GM19025 (cell line): ENCODE results near the gene ARHGAP28.

Experiments used
- ATAC-seq: cut with Tn5 transposase; IDR thresholded peaks from one replicate; pipeline ENCODE4 v1.9.1; 2021; ENCODE audit warnings: mild to moderate bottlenecking, low read depth, moderate library complexity; ENCODE audit not compliant: unreplicated experiment

ARHGAP28 gene

GRCh38 chr18:6857300-6857699 is 127.8 kb downstream of the ARHGAP28 start:
- no peak for ATAC-seq

DNA sequence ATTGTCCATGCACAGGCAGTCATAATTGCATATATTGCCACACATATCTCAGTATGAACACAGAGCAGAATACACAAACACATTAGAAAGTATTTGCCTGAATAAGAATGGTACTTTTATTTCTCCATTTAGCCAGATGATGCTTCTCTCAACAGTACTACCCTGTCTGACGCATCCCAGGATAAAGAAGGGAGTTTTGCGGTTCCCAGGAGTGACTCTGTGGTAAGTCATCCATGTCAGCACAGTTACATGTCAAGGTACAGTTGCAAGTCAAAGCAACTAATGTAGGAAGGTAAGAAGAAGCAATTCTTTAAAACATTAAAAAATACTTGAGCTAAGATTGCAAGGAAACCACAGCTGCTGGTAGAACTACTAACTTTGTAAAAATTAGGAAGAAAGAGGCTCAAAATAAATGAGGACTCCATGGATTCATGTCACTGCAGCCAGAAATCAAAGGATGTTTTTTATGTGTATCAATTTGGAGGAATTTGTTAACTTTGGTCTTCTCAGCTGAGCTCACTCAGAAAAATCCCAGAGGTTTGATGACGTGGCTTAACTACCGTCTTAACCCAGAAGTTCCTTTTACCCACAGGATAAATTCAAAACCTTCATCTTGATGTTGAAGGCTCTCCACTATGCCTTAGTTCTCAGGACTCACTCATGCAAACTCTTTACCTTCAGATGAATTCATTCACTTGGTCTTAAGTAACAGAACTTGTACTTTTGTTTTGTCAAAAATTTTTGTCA is 130.3 kb downstream of the ARHGAP28 start:
- ATAC-seq: no peak

DNA sequence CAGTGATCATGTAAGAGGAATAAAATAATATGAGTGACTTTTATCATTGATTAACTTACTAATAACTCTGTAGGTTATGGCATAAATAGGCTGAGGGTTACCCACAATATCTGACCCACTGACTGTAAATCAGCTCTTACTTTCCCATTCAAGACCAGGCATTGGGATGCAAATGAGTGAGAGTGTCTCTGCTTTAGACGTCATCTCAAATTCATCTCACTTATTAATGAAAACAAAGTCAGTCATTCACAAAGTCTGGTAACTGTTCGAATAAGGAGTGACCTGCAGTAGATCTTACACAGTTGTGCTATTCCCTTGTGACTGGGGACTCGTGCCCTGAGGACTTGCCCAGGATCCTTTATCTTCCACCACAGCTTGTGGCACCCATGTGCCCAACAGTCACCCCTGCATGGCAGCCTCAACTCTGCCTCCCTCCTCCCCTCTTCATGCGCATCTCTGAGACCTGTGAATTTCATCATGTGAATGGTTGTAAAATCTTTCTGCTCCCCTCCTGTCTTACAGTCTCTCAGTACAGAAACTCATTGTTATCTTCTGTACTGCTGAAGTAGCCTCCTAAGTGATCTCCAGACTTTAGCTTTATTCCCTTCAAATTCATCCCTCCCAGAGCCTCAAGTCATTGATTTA is 131.4 kb downstream of the ARHGAP28 start:
- no peak for ATAC-seq

GRCh38 chr18:6865251-6865650 is 135.7 kb downstream of the ARHGAP28 start:
- no peak for ATAC-seq

GRCh38 chr18:6866552-6867085 is 137.1 kb downstream of the ARHGAP28 start:
- ATAC-seq: no peak

DNA sequence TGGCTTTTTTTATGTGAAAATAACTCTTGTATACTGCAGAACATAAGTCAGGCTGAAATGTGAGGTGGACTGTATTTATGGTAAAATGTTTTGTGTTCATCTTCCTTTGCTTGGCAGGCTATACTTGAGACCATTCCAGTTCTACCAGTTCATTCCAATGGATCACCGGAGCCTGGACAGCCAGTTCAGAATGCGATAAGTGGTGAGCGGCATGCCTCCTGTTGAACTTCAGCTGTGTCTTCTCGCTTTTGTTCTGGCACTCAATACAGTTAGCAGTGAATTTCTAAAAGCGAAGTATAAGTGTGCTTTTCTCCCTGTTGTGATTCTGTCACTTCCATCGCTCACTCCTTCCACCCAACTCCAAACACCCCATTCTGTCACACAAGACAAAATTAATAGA is 138.5 kb downstream of the ARHGAP28 start:
- ATAC-seq: no peak

DNA sequence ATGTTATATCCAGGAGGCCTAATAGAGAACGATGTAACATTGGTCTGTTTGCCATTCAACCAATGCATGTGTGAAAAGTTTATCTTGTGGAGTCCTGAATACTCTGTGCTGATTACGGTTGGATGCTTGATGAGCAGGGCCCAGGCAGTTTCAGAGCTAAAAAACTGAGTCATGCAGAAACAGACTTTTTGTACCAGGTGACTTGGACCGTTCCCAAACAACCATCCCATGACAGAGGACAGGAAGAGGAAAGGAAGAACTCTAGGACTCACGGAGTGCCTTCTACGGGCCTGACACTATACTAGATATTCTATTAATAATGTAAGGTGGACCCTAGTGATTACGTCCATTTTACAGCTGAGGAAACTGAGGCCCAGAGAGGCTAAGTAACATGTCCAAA is 142.1 kb downstream of the ARHGAP28 start:
- no peak for ATAC-seq

- ATAC-seq: no peak
These were observed 143.7 kb downstream of the ARHGAP28 start for GRCh38 chr18:6873040-6873751.

DNA sequence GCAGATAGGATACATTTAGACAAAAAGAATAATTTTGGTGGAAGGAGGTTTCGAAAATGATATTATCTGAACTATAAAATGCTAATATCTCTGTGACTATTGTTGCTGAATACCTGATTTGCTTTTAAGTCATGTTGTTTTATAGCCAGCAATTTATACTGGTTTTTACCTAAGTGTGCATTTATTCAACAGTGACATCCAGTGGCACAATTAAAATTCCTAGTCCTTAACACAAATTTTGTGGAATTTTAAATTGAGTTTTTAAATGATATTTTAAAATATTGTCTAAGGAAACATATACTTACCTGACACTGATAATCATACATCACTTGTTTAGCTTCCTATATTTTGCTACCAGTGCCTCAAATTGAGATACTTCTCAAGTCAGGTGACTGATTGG is 144.8 kb downstream of the ARHGAP28 start:
- ATAC-seq: no peak

DNA sequence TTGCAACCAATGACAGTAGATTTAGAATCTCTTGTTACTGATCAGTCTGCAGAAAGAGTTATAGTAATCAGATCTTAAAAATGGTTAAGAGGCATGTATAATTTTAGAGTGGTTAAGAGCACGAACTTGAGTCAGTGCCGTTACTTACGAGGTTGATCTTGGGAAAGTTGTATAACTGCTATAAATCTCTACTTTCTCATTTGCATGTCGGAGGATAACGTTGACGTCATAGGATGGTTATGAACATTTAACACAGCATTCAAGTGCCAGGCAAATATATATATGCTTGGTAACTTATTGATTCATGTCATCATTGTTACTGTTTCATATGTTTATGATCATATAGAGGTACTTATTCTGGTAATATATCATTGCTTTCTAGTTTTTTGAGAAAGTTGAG is 146.2 kb downstream of the ARHGAP28 start:
- ATAC-seq: no peak

GRCh38 chr18:6876641-6877041 is 147.1 kb downstream of the ARHGAP28 start:
- no peak for ATAC-seq

- ATAC-seq: no peak
These were observed 147.8 kb downstream of the ARHGAP28 start for GRCh38 chr18:6877288-6877687.

GRCh38 chr18:6878556-6879297 is 149.2 kb downstream of the ARHGAP28 start:
- no peak for ATAC-seq

DNA sequence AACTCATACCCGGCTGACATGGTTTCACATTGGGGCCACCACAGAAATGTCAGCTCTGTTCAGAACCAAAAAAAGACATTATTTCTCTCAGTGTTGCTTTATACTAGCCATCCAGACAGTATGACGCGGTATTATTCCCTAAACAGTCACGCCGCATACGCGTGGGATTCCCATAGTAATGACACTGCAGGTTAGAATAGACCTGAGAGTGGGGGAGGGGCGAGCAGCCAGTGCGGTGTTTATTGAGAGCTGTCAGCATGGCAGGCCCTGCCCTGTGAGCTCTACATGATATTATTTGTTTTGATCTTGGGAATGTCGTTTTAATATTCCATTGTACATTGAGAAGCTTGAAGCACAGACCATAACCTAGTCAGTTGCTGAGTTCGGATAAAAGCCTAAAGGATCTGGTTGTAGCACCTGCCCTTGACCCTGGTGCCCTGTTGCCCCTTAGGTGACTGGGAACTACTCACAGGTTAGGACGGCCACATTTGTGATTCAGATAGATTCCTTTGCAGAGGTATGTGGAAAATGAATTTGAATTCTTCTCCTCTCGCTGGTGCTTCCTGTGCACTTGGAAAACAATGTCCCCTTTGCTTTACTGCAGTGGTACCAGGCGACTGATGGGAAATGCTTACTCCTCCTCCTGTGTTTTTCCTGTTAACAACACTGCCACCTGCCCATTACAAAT is 150.1 kb downstream of the ARHGAP28 start:
- no peak for ATAC-seq

- no peak for ATAC-seq
These were observed 151.7 kb downstream of the ARHGAP28 start for GRCh38 chr18:6881034-6881820.

DNA sequence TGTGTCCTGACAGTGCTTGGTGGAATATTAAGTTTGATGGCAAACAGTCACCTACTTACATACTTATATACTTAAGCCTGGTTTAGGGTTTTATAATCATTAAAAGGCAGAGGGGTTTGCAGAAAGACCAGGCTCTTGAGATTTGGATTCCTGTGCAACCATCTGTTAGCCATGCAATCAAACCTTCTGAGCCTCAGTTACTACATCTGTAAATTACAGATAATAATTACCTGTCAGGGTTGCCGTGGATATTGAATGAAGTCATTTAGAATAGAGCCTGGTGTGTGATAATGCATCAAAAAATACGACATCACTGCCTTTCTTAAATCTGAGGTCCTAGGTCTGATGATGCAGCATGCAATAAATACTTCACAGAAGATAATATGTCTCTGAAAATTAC is 152.9 kb downstream of the ARHGAP28 start:
- ATAC-seq: no peak

GRCh38 chr18:6885006-6885481 is 155.5 kb downstream of the ARHGAP28 start:
- no peak for ATAC-seq

- ATAC-seq: no peak
These were observed 156.7 kb downstream of the ARHGAP28 start for GRCh38 chr18:6885992-6886796.
